Measurements from ENCODE around the gene ST6GALNAC2.

- TF ChIP-seq CTCF (IDR thresholded peaks at IDR 0.05) = no peak
- no peak for TF ChIP-seq POLR2A (IDR thresholded peaks at IDR 0.05; ENCODE audit: low read depth)
- no peak for TF ChIP-seq EP300 (IDR thresholded peaks at IDR 0.05)
- TF ChIP-seq POLR2AphosphoS5 (IDR thresholded peaks at IDR 0.05) = no peak
Observed at GRCh38 chr17:76560036-76560876, 25.4 kb downstream of the ST6GALNAC2 start.

Data from esophagus muscularis mucosa (tissue), 4 donors.